ENCODE results near the gene CFAP410.

Gene CFAP410

DNA sequence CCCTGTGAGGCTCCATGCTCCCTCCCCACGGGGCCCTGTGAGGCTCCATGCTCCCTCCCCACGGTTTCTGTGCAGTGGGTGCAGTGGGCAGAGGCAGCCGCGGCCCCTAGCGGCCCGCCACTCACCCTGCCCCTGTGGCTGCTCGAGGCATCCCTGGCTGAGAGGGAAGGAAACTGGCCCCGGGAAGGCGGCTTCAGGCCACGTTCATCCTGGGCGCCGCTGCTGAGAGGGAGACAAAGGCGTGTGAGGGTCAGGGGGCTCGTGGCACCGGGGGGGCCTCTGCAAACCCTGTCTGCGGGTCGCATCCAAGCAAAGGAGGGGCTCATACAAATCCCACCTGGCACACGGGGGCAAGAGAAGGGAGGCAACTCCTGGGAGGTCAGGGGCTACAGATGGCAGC is 8.5 kb downstream of the CFAP410 start:
- FAIRE-seq, result no peak

DNA sequence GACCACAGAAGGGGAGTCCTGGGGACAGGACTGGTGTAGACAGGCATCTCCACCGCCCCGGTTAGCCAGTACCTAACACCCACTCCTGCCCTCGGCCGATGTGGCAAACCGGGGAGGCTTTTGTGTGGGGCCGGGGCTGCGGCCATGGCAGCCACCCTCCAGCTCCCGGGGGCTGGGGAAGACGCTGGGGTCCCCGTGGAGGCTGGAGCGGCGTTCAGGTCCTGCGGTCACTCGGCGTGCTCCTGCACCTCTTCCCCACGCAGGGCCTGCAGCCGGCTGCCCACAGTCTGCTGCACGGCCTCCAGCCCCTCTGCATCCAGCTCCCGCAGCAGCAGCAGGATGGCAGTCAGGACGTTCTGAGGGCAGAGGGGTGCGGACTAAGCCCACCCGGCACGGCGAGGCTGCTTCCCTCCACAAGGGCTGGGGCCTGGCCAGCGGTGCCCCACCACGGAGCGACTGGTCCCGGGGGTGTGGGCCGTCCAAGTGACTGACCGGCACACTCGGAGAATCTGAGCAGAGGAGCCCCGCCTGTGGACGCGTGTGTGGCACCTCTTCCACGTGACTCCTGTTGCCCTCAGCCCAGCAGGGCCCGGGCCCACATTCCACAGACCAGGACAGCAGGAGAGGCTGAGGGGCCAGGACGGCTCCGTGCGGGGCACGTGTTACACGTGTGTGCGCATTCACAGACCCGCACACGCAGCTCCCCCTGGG is 9.1 kb downstream of the CFAP410 start:
- FAIRE-seq, result no peak

- no peak for FAIRE-seq
Measured at GRCh38 chr21:44329086-44329889, 9.9 kb downstream of the CFAP410 start.

GRCh38 chr21:44328242-44328895 is 10.8 kb downstream of the CFAP410 start:
- no peak for FAIRE-seq

- FAIRE-seq, result no peak
Measured at GRCh38 chr21:44327603-44327974, 11.6 kb downstream of the CFAP410 start.

GRCh38 chr21:44326716-44327602 is 12.2 kb downstream of the CFAP410 start:
- FAIRE-seq, result no peak

DNA sequence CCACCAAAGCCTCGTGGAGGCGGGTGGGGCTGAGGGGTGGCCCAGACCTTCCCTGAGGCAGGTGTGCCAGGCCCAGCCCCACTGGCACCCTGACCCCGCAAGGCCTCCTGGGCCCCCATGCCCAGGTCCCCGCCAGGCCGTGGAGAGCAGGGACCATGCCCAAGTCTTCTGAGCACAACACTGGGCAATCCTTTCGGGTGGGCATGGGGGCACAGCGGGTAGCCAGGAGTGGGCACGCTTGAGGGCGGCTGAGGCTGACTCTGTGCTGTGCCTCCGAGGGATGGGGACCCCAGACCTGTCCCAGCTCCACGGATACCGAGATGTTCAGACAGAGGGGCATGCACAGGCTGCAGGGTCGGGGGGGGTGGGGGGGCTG is 12.9 kb downstream of the CFAP410 start:
- FAIRE-seq, result no peak

- no peak for FAIRE-seq
Measured at GRCh38 chr21:44325386-44326271, 13.6 kb downstream of the CFAP410 start.

GRCh38 chr21:44324854-44325107 is 14.4 kb downstream of the CFAP410 start:
- no peak for FAIRE-seq

- FAIRE-seq, result no peak
Measured at GRCh38 chr21:44324106-44324853, 14.9 kb downstream of the CFAP410 start.

DNA sequence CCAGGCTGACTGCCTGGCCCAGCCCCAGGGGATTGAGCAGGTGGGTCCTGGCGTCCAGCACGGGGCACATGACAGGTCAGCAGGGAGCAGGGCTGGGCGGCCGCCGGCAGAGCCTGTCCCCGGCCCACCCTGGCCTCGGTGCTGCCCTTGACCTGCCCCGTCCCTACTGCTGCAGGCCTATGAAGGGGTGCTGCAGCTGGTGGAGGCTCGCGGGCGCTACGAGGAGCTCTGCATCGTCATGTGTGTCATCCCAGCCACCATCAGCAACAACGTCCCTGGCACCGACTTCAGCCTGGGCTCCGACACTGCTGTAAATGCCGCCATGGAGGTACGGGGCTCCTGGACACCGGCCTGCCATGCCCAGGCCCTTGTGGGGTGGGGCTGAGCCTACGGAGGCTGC is 15.6 kb downstream of the CFAP410 start:
- no peak for FAIRE-seq

- FAIRE-seq, result no peak
Measured at GRCh38 chr21:44322621-44323325, 16.4 kb downstream of the CFAP410 start.

DNA sequence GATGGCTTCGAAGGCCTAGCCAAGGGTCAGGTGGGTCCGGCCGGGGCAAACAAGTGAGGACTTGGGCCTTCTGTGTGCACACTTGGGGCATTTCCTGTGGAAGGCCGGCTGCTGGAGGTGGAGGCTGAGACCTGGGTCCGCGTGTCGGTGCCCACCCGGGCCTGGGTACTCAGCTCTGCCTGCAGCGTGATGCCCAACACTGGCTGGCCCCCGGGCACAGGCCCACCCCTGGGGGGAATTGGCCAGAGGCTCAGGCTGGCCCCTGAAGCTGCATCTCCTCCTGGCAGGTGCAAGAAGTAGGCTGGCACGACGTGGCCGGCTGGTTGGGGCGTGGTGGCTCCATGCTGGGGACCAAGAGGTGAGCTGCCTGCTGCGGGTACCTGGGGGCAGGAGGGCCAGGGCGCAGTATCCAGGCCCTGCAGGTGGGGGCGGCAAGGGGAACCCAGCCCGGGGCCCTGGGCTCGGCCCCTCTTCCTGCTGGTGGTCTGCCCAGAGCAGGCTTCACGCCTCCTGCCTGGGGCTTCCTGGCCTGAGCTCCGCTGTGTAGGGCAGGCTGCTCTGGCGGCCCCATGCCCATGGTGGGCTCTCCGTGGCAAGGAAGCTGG is 17.2 kb downstream of the CFAP410 start:
- no peak for FAIRE-seq

DNA sequence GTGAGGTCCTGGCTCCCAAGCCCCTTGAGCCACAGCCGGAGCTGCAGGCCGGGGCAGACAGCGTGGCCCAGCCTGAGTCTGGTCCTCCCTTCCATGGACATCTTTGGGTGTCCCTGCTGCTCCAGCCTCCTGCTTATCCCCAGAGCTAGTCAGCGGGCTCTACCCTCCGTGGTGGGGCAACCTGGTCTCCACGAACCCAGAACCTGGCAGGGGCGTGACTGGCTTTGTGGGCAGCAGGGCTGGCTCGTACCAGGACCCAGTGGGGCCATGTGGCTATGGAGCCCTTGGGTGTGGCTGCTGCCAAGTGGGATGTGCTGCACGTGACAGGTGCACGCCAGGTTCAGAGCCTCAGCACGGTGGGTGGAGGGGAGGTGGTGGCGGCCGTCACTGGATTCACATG is 18.3 kb downstream of the CFAP410 start:
- FAIRE-seq, result no peak

GRCh38 chr21:44319407-44320065 is 19.7 kb downstream of the CFAP410 start:
- FAIRE-seq, result no peak

DNA sequence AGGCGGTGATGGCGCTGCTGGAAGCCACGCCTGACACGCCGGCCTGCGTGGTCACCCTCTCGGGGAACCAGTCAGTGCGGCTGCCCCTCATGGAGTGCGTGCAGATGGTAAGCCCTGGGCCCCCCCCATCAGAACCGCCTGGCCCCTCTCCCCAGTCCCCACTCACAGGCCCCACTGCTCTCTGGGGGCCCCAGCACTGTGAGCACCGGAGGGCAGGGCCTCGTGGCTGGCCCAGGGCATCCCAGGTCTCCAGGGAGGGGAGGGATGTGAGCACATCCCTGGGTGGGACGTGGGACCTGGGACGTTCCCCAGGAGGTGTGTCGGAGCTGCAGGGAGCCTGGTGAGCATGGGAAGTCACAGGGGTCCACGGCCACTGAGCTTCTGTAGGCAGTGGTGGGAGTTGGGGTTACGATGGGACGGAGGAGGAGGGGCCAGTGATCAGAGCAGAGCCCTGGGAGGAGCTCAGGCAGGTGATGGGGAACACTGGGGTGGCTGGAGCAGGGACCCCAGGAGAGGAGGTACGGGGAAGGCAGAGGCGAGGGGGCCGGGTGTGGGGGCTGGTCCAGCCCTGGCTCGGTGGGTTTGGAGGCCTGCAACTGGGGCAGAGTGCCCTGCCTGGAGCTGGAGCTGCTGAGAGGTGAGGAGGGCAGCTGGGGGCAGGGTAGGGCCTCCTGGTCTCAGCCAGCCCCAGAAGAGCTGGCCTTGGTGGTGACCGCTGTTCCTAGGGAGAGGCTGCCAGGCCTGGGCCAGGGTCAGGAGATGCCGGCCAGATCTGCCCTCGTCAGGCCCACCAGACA is 20.5 kb downstream of the CFAP410 start:
- FAIRE-seq, result no peak

DNA sequence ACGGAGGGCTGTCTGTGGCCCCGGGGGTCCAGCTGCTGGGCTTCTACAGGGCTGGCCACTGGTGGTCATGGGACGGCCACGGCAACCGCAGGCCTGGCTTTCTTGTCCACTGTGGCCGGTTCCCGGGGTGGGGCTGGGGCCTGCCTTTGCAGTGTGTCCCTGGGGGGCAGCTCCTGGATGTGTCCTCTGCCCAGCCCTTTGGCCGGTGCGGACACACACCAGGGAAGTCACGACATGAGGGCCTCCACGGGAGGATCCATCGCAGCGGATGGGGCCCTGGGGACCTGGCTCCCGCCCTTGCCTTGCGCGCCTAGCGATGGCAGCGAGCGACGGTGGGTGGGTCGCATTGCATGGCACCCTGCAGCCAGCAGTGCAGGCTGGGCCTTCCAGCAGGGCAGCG is 21.3 kb downstream of the CFAP410 start:
- no peak for FAIRE-seq

DNA sequence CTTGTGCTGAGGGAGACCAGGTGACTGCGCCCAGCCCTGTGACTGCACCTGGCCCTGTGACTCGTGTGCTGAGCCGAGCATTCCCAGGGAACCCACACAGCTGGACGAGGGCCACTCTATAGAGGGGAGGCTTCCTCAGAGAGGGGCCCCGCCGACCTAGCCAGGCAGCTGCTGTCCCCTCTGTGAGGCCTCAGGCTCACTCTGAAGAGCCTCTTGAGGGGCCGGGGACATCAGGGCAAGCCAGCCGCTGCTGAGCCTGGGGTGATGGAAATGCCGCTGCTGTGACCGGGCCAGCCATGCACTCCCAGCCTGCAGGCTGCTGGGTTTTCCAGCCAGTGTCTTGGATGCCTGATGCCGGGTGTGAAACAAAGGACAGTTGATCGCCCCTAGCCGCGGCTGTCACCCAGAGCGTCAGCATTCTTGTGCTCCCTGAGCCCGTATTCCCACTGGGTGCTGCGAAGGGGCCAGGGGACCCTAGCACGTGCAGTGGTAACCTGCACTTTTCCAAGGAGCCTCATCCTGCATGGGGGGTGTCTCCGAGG is 21.9 kb downstream of the CFAP410 start:
- FAIRE-seq, result no peak

Measured in endometrium (tissue), 2 donors.